NCI-H128 (cell line): Measurements from ENCODE around the gene PPIF.
A peak's percentile ranks its signal among the peaks of the same experiment; 100 is the strongest.

ENCODE experiments used
- DNase-seq: peaks from one replicate; lab custom pipeline; 2025; ENCODE audit not compliant: unreplicated experiment; lab: John Stamatoyannopoulos, UW

Gene PPIF

DNA sequence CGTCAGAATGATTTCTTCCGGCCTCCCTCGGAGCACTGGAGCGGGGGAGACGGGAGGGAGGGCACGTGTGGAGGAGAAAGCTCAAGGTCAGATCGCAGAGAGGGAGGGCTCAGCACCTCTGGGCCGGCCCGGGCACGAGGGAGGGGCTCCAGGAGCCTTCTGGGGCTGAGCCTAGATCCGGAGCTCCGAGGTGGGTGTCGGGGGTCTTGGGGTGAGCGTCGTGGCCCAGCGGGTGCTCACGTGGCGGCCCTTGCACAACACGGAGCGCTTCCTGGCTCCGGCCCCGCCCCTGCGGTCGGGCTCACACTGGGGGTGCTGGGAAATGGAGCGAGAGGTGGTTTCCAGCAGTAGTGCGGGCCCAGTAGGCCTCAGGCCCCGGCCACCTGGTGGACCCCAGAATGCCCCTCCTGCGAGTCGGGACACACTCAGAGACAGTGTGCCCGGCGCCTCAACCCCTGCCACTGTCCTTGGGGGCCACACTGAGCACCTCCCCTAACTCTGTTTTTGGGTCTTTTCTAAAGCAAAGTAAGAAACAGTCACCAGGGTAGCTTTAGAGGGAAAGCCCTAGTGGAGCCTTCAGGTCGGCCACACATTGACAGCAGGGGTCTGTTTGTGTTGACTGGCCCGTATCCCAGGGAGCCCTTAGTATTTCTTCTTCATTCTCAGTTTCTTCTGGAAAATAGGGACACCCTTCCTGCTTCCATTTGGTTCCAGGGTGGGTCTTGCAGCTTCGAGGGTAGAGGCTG is 798 bp downstream of the PPIF start:
- peak; percentile 16 for DNase-seq

DNA sequence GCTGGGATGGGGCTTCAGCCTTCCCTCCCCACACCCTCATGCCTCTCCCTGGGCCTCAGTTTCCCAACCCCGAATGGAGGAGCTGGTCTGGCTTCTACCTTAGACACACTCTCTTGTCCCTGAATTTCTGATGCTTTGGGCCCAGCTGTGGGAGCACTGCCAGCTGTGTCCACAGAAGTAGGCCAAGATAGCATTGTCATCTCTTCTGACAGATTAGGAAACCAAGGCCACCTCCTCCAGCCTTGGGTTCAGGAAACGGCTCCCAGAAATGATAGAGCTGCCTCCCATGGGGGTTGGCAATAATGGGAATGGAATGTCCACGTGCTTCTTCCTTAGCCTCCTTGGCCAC is 1.3 kb downstream of the PPIF start:
- no peak for DNase-seq

DNA sequence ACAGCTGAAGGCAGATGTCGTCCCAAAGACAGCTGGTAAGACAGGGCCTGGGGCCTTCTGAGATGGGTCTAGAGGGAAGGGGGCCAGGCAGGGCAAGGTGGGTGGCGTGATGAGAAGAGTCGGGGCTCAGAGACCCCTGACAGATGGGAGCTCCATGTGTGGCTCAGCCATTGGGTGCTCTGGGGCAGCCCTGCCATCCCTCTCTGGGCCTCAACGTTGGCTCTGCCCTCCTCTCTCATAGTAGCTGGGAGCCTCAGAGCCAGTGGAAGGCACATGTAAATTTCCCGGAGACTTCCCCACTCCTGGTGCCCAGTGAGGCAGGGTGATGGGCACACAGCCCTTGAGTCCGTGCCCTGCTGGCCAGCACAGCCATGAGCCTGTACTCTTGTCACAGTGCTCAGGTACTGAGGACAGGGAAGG is 1.8 kb downstream of the PPIF start:
- DNase-seq = no peak

DNA sequence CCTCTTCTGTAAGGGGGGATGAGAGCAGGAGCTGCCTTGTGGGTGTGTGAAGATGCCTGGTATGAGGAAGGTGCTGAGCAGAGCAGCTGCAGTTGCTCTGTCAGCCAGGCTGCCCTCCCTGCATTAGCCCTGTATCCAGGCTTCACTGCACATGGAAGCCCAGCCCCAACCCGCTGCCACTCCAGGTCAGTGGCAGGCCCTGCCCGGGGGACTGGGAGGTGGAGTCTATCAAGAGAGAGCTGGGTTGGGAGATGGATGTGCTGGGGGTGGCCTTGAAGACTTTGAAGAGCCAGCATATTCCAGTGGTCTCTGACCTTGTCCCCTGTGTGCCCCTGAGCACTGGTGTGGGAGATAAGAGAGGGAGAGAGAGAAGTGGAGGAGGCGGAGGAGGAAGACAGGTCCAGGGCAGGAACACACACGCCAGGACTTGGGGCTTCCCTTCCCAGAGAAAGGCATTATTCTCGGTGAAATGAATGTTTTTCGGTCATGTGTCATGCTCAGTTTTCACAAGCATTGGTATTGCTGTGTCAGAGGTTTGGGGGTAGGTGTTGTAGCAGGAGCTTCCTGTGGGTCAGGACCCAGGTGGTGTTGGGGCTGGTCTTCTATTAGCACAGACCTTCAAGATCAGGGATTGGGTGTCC is 2.6 kb downstream of the PPIF start:
- DNase-seq = no peak

DNA sequence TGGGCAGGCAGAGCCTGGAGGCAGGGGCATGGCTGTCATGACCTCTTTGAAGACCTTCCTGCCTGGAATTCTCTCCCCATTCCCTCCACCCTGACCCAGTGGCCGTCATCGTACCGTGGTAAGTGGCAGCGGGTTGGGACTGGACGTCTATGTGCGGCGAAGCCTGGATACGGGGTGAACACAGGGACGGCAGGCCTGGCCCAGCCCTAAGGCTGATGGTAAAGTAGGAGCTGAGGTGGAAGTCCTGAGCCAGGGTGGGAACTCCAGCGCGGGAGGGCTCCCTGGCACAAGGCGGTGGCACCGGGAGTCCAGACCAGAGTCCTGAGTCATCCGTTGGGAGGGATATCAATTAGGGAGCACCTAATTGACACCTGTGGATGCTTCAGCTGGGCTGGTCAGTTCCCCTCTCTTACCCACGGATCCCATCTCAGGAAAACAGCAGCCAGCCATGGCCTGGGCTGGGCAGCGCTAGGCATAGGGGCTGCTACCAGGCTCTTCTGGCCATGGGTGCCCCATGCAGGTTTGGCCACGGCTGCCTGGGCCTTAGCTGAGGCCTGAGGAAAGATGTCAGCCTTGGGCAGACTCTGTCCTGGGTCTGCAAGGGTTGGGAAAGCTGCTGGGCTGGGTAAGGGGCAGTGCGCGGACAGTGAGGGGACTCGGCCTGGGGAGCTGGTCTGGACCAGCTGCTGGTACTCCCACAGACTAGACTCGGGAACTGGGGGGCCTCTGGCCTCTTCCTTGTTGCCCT is 3.3 kb downstream of the PPIF start:
- no peak for DNase-seq

DNA sequence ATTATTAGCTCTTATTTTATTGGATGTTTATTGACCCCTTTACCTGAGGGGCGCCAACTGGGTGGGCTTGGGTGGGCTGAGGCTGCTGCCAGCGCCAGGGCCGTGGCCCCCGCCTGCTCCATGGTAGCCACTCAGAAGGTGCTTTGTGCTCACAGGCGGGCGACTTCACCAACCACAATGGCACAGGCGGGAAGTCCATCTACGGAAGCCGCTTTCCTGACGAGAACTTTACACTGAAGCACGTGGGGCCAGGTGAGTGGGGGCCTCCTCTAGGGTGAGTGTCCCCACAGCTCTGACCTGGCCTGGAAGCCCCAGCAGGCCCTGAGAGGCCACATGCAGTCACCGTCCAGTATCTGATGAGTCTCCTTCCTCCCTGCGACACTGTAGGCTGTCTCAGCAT is 4.1 kb downstream of the PPIF start:
- DNase-seq = no peak

DNA sequence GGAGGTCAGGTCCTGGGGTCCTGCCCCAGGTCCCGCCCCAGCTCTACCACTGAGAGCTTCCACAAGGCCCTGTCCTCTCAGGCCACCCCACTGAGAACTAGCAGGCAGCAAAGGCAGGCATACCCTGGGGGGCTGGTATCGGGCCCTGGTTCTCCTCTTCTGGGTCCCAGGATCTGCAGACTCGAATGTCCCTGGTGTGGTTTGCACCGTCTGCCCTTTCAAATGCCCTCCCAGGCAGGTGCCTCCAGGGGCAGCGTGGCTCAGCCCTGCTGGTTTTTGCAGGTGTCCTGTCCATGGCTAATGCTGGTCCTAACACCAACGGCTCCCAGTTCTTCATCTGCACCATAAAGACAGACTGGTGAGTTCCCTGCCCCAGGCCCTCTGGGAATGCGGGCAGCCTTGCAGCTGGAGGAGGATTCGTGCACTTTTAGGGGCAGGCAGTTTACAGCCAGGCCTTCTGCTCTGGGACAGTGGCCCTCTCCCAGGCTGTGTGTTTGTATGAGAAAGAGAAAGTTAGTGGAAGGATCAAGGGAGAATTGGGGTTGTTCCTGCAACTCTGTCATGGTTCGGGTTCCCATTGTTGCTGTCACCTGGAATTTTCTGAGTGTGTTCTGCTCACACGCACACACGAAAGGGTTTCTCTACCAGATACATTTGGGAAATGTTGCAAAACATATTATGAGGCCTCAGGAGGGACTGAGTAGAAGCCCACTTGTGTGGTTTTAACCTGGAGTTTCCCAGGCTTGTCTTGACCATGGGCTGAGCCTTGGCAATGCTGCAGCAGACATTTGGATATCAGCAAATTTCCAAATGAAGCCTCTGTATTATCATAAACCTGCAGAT is 5.0 kb downstream of the PPIF start:
- no peak for DNase-seq

DNA sequence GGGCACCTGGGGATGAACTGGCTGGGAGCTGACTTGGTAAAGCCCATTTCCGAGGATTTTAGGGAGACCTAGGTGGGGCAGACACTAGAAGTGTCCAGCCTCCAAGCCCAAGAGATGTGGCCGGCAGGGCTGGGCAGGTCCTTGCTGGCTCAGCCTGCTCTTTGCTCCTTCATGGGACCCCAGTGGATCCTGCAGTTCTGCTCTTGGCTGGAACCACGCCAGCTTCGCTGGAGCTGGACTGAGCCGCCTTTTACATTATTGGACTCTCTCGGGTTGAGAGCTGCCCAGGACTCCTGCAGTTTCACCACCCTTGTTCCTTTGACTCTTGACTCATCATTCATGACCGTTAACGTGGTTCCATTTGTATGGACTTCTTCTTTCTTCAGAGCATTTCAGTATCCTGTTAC is 5.7 kb downstream of the PPIF start:
- DNase-seq = no peak

DNA sequence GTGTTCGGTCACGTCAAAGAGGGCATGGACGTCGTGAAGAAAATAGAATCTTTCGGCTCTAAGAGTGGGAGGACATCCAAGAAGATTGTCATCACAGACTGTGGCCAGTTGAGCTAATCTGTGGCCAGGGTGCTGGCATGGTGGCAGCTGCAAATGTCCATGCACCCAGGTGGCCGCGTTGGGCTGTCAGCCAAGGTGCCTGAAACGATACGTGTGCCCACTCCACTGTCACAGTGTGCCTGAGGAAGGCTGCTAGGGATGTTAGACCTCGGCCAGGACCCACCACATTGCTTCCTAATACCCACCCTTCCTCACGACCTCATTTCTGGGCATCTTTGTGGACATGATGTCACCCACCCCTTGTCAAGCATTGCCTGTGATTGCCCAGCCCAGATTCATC is 6.5 kb downstream of the PPIF start:
- DNase-seq = no peak

DNA sequence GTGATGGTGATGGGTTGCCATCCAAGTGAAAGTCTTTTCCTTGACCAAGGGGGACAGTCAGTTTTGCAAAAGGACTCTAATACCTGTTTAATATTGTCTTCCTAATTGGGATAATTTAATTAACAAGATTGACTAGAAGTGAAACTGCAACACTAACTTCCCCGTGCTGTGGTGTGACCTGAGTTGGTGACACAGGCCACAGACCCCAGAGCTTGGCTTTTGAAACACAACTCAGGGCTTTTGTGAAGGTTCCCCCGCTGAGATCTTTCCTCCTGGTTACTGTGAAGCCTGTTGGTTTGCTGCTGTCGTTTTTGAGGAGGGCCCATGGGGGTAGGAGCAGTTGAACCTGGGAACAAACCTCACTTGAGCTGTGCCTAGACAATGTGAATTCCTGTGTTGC is 6.9 kb downstream of the PPIF start:
- DNase-seq = no peak

DNA sequence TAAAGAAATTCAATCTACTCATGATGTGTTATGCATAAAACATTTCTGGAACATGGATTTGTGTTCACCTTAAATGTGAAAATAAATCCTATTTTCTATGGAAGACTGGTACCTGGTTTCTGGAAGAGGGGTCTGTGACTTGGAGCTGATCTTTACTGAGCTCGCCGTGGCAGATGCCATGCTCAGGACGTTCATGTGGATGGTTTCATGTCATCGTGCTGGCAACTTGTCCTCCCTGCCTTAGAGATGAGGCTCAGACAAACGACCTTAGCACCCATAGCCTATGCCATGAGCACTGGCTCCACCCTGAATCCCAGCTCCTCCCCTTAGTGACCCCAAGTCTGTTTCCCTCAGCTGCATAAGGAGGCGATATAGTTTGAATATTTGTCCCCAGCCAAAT is 7.3 kb downstream of the PPIF start:
- no peak for DNase-seq

DNA sequence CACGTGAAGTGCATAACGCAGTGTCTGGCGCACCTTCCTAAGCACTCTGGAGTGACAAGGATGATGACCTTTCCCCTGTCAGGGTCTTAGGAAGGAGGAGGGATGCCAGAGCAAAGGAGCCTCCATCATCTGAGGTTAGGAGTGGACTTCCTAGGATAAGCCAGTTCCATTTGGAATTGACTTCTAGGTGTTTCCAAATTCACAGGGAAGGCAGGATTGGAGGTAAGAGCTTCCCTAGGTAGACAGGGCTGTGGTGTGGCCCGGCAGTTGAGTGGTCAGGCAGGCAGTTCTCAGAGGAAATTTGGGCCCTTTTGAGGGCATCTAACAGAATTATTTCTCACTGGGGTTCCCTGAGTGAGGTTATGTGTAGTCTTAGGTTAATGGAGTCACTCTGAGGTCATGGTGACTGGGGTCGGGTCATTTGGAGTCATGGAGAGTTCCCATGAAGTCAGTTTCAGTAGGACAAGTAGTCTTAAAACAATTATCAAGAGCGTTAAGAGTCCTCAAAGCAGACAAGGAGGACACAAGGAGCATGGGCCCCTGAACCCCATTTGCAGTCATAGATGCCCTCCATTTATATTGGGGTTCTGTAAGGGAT is 8.2 kb downstream of the PPIF start:
- no peak for DNase-seq

DNA sequence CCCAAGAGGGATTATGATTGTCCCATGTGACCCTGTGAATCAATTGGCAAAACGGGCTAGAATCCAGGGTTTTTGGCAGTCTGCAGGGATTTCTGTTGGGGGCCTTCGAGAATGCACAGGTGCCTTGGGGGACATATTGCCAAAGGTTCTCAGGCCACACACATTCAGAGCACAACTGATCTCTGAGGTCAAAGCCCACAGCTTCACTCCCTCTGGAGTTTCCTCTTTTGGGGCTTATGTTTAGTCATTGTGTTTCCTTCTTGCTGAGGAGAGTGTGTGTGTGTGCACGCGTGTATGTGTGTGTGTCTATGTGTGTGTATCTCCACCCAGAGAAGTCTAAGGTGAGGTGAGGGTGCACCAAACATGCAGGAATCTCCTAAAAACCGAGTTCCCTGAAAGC is 8.8 kb downstream of the PPIF start:
- no peak for DNase-seq

DNA sequence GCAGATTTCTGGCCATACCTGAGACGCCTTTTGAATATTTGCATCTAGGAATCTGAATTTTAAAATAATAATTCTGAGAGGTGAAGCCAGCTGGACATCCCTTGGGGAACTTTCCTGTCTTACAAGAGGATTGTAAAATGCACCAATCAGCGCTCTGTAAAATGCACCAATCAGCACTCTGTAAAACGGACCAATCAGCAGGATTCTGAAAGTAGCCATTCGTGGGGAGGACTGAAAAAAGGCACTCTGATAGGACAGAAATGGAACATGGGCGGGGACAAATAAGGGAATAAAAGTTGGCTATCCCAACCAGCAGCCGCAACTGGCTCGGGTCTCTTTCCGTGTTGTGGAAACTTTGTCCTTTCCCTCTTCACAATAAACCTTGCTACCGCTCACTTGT is 9.9 kb downstream of the PPIF start:
- DNase-seq = no peak

DNA sequence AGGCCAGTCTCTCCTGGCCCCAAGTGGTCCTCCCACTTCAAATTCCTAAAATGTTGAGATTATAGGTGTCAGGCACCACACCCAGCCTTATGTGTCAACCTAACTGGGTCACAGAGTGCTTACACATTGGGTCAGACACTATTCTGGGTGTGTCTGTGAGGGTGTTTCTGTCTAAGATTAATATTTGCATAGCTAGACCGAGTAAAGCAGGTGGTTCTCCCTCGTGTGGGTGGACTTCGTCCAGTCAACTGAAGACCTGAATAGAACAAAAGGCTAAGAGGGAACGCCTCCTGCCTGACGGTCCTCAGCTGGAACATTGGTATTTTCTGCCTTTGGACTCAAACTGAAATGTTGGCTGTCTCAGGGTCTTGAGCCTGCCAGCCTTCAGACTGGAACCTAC is 11.5 kb downstream of the PPIF start:
- DNase-seq = no peak

DNA sequence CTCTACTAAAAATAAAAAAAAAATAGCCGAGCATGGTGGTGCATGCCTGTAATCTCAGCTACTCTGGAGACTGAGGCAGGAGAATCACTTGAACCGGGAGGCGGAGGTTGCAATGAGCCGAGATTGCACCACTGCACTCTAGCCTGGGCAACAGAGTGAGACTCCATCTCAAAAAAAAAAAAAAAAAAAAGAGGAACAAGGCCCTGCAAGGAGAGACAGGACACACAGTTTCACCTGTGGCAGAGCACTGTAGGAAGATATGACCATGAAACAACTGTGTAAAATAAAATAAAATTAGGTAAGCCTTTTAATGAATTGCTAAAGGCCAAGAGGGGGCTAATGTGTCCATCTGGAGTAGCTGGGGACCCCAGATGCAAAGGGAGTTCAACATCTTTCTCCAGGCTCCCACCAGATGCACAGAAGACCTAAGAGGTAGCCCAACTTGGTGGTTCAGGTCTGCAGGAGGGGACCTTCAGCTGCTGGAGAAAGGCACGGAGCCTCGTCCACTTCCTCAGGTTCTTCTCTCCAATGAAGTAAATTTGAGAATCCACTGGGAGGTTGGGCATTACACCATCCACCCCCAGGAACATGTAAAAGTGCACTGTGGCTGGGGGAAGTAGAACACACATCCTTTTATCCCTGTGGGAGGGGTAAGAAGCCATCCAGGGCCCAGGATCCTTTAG is 12.7 kb downstream of the PPIF start:
- DNase-seq = no peak

DNA sequence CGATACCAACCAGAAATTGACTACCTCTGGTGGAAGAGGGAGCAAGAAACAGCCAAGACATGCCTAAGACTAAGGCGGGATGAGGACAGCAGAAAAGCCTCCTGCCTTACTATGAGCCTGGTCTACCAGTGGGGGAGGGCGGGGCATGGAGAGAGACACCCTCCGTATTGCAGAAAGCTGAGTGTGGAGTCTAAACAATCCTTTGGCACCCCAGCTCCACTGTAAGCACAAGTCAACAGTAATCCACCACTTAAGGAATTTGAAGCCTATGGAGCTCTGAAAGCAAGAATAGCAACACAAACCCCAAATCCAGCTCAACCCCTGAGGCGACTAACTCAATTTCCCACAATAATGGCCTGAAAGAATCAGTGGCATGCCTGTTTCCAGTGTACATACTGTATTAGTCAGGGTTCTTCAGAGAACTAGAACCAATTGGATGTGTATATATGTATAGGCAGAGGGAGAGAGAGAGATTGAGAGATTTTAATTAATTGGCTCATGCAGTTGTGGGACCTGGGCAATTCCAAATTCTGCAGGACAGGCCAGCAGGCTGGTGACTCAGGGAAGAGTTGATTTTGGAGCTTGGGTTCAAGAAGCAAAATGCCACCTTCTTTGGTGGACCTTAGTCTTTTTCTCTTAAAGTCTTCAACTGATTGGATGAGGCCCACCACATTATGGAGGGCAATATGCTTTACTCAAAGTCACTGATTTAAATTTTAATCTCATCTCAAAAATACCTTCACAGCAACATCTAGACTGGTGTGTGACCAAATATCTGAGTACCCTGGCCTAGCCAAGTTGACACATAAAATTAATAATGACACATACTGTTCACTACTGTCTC is 13.5 kb downstream of the PPIF start:
- no peak for DNase-seq

DNA sequence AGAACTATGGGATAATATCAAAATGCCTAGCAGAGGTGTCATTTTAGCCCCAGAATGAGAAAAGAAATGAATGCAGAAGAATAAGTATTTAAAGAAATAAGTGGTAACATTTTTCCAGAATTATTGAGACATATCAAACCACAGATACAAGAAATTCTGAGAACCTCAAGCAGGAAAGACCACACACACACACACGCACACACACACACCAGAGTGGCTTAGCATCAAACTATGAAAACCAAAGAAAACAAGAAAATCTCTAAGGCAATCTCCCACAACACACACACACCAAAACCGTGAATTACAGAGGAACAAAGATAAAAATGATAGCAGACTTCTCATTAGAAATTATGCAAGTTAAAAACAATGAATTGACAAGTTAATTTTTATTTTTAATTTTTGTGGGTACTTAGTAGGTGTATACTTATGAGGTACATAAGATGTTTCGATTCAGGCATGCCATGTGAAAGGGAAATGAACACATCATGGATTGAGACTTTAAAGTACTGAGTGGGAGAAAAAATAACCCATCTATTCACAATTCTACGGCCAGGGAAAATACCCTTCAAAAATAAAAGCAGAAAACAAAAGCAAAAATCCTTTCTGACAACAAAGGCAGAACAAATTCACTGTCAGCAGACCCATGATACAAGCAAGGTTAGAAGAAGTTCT is 14.6 kb downstream of the PPIF start:
- no peak for DNase-seq
